H1 (cell line): ENCODE measurements around the gene UPP1. TPM values are rescaled to one million over a fixed set of nuclear protein-coding genes. Genes with fewer than 3 reads are reported as not detected.

Source experiments
- CTCF ChIA-PET: fragments of 300-600 bp; sonication (Branson Sonifier 250); formaldehyde crosslinking; loops from one replicate; lab custom pipeline; 2021; ENCODE audit not compliant: partially characterized antibody; lab: Charles Lee
- POLR2A ChIA-PET: fragments of 300-600 bp; sonication (Branson Sonifier 250); formaldehyde crosslinking; loops from one replicate; lab custom pipeline; 2021; ENCODE audit warnings: inconsistent platforms; ENCODE audit not compliant: partially characterized antibody; lab: Charles Lee
- DNase-seq, 2 experiments: peaks; one replicate each; pipeline versions ENCODE4 v3.0.0 to v3.0.0-alpha.2; 2010 to 2022; ENCODE audit warnings: low spot score in 2 of 2, low read depth in 1 of 2, mixed read lengths in 1 of 2
- FAIRE-seq: peaks from 2 replicates; lab custom pipeline; 2011; peaks lifted over from hg19 to GRCh38; lab: Jason Lieb, UNC
- H2AFZ ChIP-seq: 2 replicates; pipeline ENCODE4 v1.8.1; 2012; ENCODE audit warnings: low read length, inconsistent platforms
- H2AK5ac ChIP-seq: 2 replicates; pipeline ENCODE4 v1.6.1; 2013; ENCODE audit warnings: low read depth, low read length
- H2BK120ac ChIP-seq: replicated peaks from 2 replicates; pipeline ENCODE3; 2013; ENCODE audit warnings: low read depth, low read length, inconsistent platforms
- H2BK12ac ChIP-seq: 2 replicates; pipeline ENCODE4 v1.6.1; 2013; ENCODE audit warnings: low read depth, low read length
- H2BK15ac ChIP-seq: 2 replicates; pipeline ENCODE4 v1.6.1; 2013; ENCODE audit warnings: low read length
- H2BK20ac ChIP-seq: 2 replicates; pipeline ENCODE4 v1.6.1; 2013; ENCODE audit warnings: low read length
- H2BK5ac ChIP-seq: 2 replicates; pipeline ENCODE4 v1.6.1; 2013; ENCODE audit warnings: low read depth, low read length
- H3K14ac ChIP-seq: 2 replicates; pipeline ENCODE4 v1.6.1; 2013; ENCODE audit warnings: inconsistent platforms; ENCODE audit not compliant: insufficient read length
- H3K18ac ChIP-seq: 2 replicates; pipeline ENCODE4 v1.6.1; 2013; ENCODE audit warnings: low read length; ENCODE audit errors: extremely low read depth
- H3K23ac ChIP-seq: 2 replicates; pipeline ENCODE4 v1.6.1; 2013; ENCODE audit warnings: inconsistent platforms; ENCODE audit not compliant: insufficient read length
- H3K23me2 ChIP-seq: 2 replicates; pipeline ENCODE4 v1.6.1; 2013; ENCODE audit warnings: low read depth, low read length
- H3K27ac ChIP-seq: 2 replicates; pipeline ENCODE4 v1.6.1; 2011; ENCODE audit warnings: low read depth, low read length, inconsistent platforms
- H3K27me3 ChIP-seq, 4 experiments: replicated peaks in 1 of 4; 1 replicate in 1 of 4; 2 replicates in 3 of 4; pipeline versions ENCODE4 v1.6.1 to v1.8.1; 2011 to 2013; ENCODE audit warnings: low read length in 3 of 4, mild to moderate bottlenecking in 3 of 4, inconsistent platforms in 2 of 4, mixed read lengths in 2 of 4, moderate library complexity in 1 of 4; ENCODE audit not compliant: control insufficient read depth in 3 of 4, insufficient read depth in 3 of 4; ENCODE audit errors: extremely low read depth in 1 of 4
- H3K36me3 ChIP-seq, 4 experiments: 2 replicates each; pipeline versions ENCODE4 v1.6.1 to v1.8.1; 2011 to 2013; ENCODE audit warnings: mild to moderate bottlenecking in 4 of 4, low read length in 3 of 4, moderate library complexity in 2 of 4, control low read depth in 1 of 4, inconsistent platforms in 1 of 4; ENCODE audit not compliant: insufficient read depth in 4 of 4, control insufficient read depth in 2 of 4
- H3K4ac ChIP-seq: replicated peaks from 2 replicates; pipeline ENCODE3; 2013; ENCODE audit warnings: low read length, low read depth, mixed read lengths, inconsistent platforms; ENCODE audit not compliant: insufficient read length
- H3K4me1 ChIP-seq, 4 experiments: replicated peaks in 1 of 4; 1 replicate in 1 of 4; 2 replicates in 3 of 4; pipeline versions ENCODE4 v1.6.1 to v1.8.1; 2011 to 2013; ENCODE audit warnings: low read length in 3 of 4, inconsistent platforms in 2 of 4, mixed read lengths in 1 of 4; ENCODE audit not compliant: insufficient read depth in 4 of 4, control insufficient read depth in 3 of 4
- H3K4me2 ChIP-seq, 2 experiments: 2 replicates each; pipeline versions ENCODE4 v1.6.1 to v1.8.1; 2011 to 2013; ENCODE audit warnings: low read depth in 2 of 2, low read length in 2 of 2, control low read depth in 1 of 2, inconsistent platforms in 1 of 2, mild to moderate bottlenecking in 1 of 2; ENCODE audit not compliant: insufficient read depth in 1 of 2
- H3K4me3 ChIP-seq, 4 experiments: fragments of 200-600, 300-600 bp in 1 of 4; sonication (generic), shearing (Covaris generic), sonication (Bioruptor Twin) in 1 of 4; 2 replicates each; pipeline versions ENCODE4 v1.5.1 to v1.8.1; 2011 to 2016; ENCODE audit warnings: low read length in 4 of 4, low read depth in 3 of 4, control low read depth in 2 of 4, inconsistent platforms in 2 of 4, mild to moderate bottlenecking in 2 of 4, mixed read lengths in 1 of 4, moderate library complexity in 1 of 4; ENCODE audit not compliant: insufficient read depth in 2 of 4; ENCODE audit errors: extremely low read depth in 1 of 4
- H3K56ac ChIP-seq: replicated peaks from 2 replicates; pipeline ENCODE3; 2013; ENCODE audit warnings: low read depth, mild to moderate bottlenecking, mixed read lengths, low read length, inconsistent platforms; ENCODE audit not compliant: insufficient read length
- H3K79me1 ChIP-seq: 2 replicates; pipeline ENCODE4 v1.6.1; 2013; ENCODE audit warnings: low read depth, low read length, control low read depth
- H3K79me2 ChIP-seq, 2 experiments: 2 replicates each; pipeline versions ENCODE4 v1.6.1 to v1.8.1; 2012 to 2013; ENCODE audit warnings: low read length in 2 of 2, mild to moderate bottlenecking in 2 of 2, inconsistent platforms in 1 of 2; ENCODE audit not compliant: insufficient read depth in 2 of 2, control insufficient read depth in 1 of 2
- H3K9ac ChIP-seq, 4 experiments: replicated peaks in 1 of 4; 1 replicate in 1 of 4; 2 replicates in 3 of 4; pipeline versions ENCODE4 v1.6.1 to v1.8.1; 2011 to 2013; ENCODE audit warnings: low read depth in 3 of 4, low read length in 3 of 4, control low read depth in 2 of 4, mild to moderate bottlenecking in 2 of 4, moderate library complexity in 2 of 4, inconsistent platforms in 1 of 4; ENCODE audit errors: extremely low read depth in 1 of 4
- H3K9me3 ChIP-seq, 2 experiments: 2 replicates each; pipeline versions ENCODE4 v1.6.1 to v1.8.1; 2012 to 2013; ENCODE audit warnings: mild to moderate bottlenecking in 2 of 2, moderate library complexity in 2 of 2, control low read depth in 1 of 2, inconsistent platforms in 1 of 2, low read depth in 1 of 2, low read length in 1 of 2, mixed read lengths in 1 of 2; ENCODE audit not compliant: insufficient read depth in 2 of 2
- H4K20me1 ChIP-seq, 2 experiments: replicated peaks in 1 of 2; 2 replicates each; pipeline versions ENCODE3 to v1.8.1; 2011 to 2013; ENCODE audit warnings: inconsistent platforms in 2 of 2, low read length in 2 of 2, mild to moderate bottlenecking in 1 of 2; ENCODE audit not compliant: insufficient read depth in 2 of 2, control insufficient read depth in 1 of 2
- H4K5ac ChIP-seq: 2 replicates; pipeline ENCODE4 v1.6.1; 2013; ENCODE audit warnings: low read length, low read depth, mixed read lengths, inconsistent platforms; ENCODE audit not compliant: insufficient read length
- H4K8ac ChIP-seq: 2 replicates; pipeline ENCODE4 v1.8.0; 2013; ENCODE audit warnings: mild to moderate bottlenecking, moderate library complexity, low read length, inconsistent platforms; ENCODE audit not compliant: insufficient read depth; ENCODE audit errors: extremely low read depth
- H4K91ac ChIP-seq: replicated peaks from 2 replicates; pipeline ENCODE3; 2013; ENCODE audit warnings: low read length, mixed read lengths, inconsistent platforms; ENCODE audit not compliant: insufficient read length
- BACH1 ChIP-seq: IDR thresholded peaks from 2 replicates; pipeline ENCODE4 v1.6.1; 2012; ENCODE audit warnings: low read length, improper control_type of control experiment
- CBX8 ChIP-seq: fragments of 300-800, 300-1000 bp; sonication (generic); IDR thresholded peaks from 2 replicates; pipeline ENCODE4 v1.7.1; 2016; ENCODE audit warnings: low read depth, low read length, borderline replicate concordance
- EGR1 ChIP-seq: IDR thresholded peaks from 2 replicates; pipeline ENCODE4 v1.6.1; 2011; ENCODE audit warnings: low read depth, low read length, borderline replicate concordance
- EZH2 ChIP-seq: fragments of 200-600 bp; sonication (generic); IDR thresholded peaks from 2 replicates; pipeline ENCODE4 v1.7.1; 2012; ENCODE audit warnings: low read depth, mild to moderate bottlenecking, moderate library complexity, low read length, inconsistent platforms; ENCODE audit not compliant: severe bottlenecking
- GTF2F1 ChIP-seq: IDR thresholded peaks from 2 replicates; pipeline ENCODE4 v1.6.1; 2012; ENCODE audit warnings: low read depth, low read length, improper control_type of control experiment, borderline replicate concordance
- HDAC6 ChIP-seq: IDR thresholded peaks from one replicate; pipeline ENCODE4 v1.7.1; 2012; ENCODE audit warnings: low read depth, mild to moderate bottlenecking, inconsistent platforms, low read length, moderate library complexity
- PHF8 ChIP-seq: fragments of 200-600 bp; sonication (generic); conservative IDR thresholded peaks from 2 replicates; pipeline ENCODE4 v1.7.1; 2012; ENCODE audit warnings: low read depth, mild to moderate bottlenecking, inconsistent platforms, low read length, moderate library complexity
- RFX5 ChIP-seq: IDR thresholded peaks from 2 replicates; pipeline ENCODE4 v1.6.1; 2011; ENCODE audit warnings: low read depth, low read length, improper control_type of control experiment, borderline replicate concordance
- RXRA ChIP-seq: IDR thresholded peaks from 2 replicates; pipeline ENCODE4 v1.6.1; 2011; ENCODE audit warnings: low read depth, mild to moderate bottlenecking, low read length, moderate library complexity; ENCODE audit not compliant: insufficient read depth
- TAF7 ChIP-seq: optimal IDR thresholded peaks from 2 replicates; pipeline ENCODE3; 2011; ENCODE audit warnings: low read depth, mild to moderate bottlenecking, inconsistent platforms, low read length, moderate library complexity, borderline replicate concordance
- WGBS, 2 experiments: shearing (Covaris generic) in 1 of 2; methylation state at CpG; one replicate each; pipeline versions ENCODE4 v1.1.6 to v1.1.7; 2013 to 2015; ENCODE audit warnings: low lambda C conversion rate in 2 of 2, mixed read lengths in 2 of 2, inconsistent platforms in 1 of 2, low coverage in 1 of 2, missing lambda C conversion rate in 1 of 2; ENCODE audit not compliant: insufficient replicate concordance in 2 of 2, insufficient coverage in 1 of 2, insufficient read length in 1 of 2; ENCODE audit errors: extremely low coverage in 1 of 2, missing lambda C conversion rate in 1 of 2; 5-methylcytosine and 5-hydroxymethylcytosine counted together
- polyA plus RNA-seq, 7 experiments: library from polyadenylated mRNA; depleted of rRNA in 3 of 7; stranded (reverse) in 5 of 7; unstranded in 2 of 7; fragments of >200 nt in 5 of 7; fragments of 200-250 nt in 2 of 7; gene quantifications; 1 replicate in 5 of 7; 2 replicates in 1 of 7; 4 replicates in 1 of 7; pipeline versions ENCODE4 v1.2.1 to v1.2.3, GENCODE V29; 2011 to 2013; ENCODE audit warnings: missing spikeins in 2 of 7, mixed read lengths in 2 of 7
- total RNA-seq: library from RNA; stranded (reverse); fragmentation: NEBNext Ultra II Directional; extraction: Animal tissue kit (Norgen Biotek cat#: 25700); gene quantifications from 2 replicates; pipeline ENCODE4 v1.2.1, GENCODE V29; 2021
- TF ChIP-seq, protein P1 (sequence below): IDR thresholded peaks from 2 replicates; pipeline ENCODE4 v1.6.1; 2012; ENCODE audit warnings: low read length, inconsistent platforms
- TF ChIP-seq, protein P2 (sequence below): IDR thresholded peaks from 2 replicates; pipeline ENCODE4 v1.6.1; 2011; ENCODE audit warnings: low read depth, mild to moderate bottlenecking, low read length; ENCODE audit not compliant: insufficient read depth

UPP1 gene
- total and polyA plus RNA-seq, 2 of the 8 experiments (the other 6 are each of a cell fraction or from before 2014, with no cell fraction given): 40.7 to 46.2 TPM

DNA sequence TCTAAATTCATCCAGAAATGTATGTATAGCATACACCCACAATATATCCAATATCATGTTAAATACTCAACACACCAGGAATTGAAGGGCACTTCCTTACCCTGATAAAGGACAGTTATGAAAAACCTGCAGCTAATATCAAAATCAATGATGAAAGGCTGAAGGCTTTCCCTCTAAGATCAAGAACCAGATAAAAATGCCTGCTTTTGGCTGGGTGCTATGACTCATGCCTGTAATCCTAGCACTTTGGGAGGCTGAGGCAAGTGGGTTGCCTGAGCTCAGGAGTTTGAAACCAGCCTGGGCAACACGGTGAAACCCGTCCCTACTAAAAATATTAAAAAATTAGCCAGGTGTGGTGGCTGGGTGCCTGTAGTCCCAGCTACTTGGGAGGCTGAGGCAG is 21.6 kb upstream of the UPP1 start:
- 77% methylated on average over 2 of the region's 2 CpGs; no CpG with 5 or more reads in 1 of the 2 experiments for WGBS, 2 experiments
- no peak overlapping the region for H2BK5ac ChIP-seq
- H3K4ac ChIP-seq: no peak overlapping the region
- no peak overlapping the region for H3K27ac ChIP-seq
- H3K4me3 ChIP-seq: no peak overlapping the region
- H4K5ac ChIP-seq: no peak overlapping the region
- no peaks in the 10 kb centered on the region for H3K4me1 ChIP-seq
- no peak overlapping the region for H2BK120ac ChIP-seq
- H4K91ac ChIP-seq: no peak overlapping the region
- no peaks in the 10 kb centered on the region for H3K36me3 ChIP-seq
- no peak overlapping the region for H3K4me2 ChIP-seq
- H4K20me1 ChIP-seq: no peaks in the 10 kb centered on the region
- no peak for FAIRE-seq
- no peak overlapping the region for H2BK12ac ChIP-seq
- H3K23me2 ChIP-seq: no peaks in the 10 kb centered on the region
- H2BK20ac ChIP-seq: no peak overlapping the region
- H3K9ac ChIP-seq: no peak overlapping the region
- H3K56ac ChIP-seq: no peak overlapping the region
- no peak overlapping the region for H2AFZ ChIP-seq
- no peaks in the 10 kb centered on the region for H3K79me1 ChIP-seq
- H2BK15ac ChIP-seq: no peak overlapping the region
- no peak for DNase-seq
- H4K8ac ChIP-seq: no peak overlapping the region
- ChIA-PET CTCF (interaction anchor here (0.7 to 1.1 kb wide), 2 partner anchors 27 to 70 kb away, joined by 3 read pairs; no protein-coding TSS in a partner anchor), POLR2A (no interaction called here)
- no peak overlapping the region for H3K14ac ChIP-seq
- H2AK5ac ChIP-seq: no peak overlapping the region
- H3K79me2 ChIP-seq: no peaks in the 10 kb centered on the region
- no peaks in the 10 kb centered on the region for H3K27me3 ChIP-seq
- H3K18ac ChIP-seq: no peak overlapping the region
- H3K9me3 ChIP-seq: 0 out of 4 replicates have a peak, but pooled peaks cover 0 to 5% of the 10 kb centered on the region in 2 experiments
- no peak overlapping the region for H3K23ac ChIP-seq
- no peak for TF ChIP-seq RXRA
- TF ChIP-seq PHF8: no peak
- no peak for TF ChIP-seq BACH1
- no peak for TF ChIP-seq EGR1
- TF ChIP-seq CBX8: no peak
- TF ChIP-seq TAF7: no peak
- TF ChIP-seq RFX5: no peak
- no peak for TF ChIP-seq HDAC6
- TF ChIP-seq GTF2F1: no peak
- TF ChIP-seq, protein P1, sequence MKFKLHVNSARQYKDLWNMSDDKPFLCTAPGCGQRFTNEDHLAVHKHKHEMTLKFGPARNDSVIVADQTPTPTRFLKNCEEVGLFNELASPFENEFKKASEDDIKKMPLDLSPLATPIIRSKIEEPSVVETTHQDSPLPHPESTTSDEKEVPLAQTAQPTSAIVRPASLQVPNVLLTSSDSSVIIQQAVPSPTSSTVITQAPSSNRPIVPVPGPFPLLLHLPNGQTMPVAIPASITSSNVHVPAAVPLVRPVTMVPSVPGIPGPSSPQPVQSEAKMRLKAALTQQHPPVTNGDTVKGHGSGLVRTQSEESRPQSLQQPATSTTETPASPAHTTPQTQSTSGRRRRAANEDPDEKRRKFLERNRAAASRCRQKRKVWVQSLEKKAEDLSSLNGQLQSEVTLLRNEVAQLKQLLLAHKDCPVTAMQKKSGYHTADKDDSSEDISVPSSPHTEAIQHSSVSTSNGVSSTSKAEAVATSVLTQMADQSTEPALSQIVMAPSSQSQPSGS: no peak
- TF ChIP-seq EZH2: no peak
- TF ChIP-seq, protein P2, sequence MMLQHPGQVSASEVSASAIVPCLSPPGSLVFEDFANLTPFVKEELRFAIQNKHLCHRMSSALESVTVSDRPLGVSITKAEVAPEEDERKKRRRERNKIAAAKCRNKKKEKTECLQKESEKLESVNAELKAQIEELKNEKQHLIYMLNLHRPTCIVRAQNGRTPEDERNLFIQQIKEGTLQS: no peak
